Keratinocyte (primary cell): ENCODE measurements around the gene LTB4R2. TPM values are rescaled to one million over a fixed set of nuclear protein-coding genes. Genes with fewer than 3 reads are reported as not detected.

Source experiments
- DNase-seq: peaks from one replicate; pipeline ENCODE4 v3.0.0-alpha.2; 2011; ENCODE audit warnings: low read depth, missing footprints, low spot score
- FAIRE-seq: peaks from 2 replicates; lab custom pipeline; 2011; peaks lifted over from hg19 to GRCh38; lab: Jason Lieb, UNC
- H2AFZ ChIP-seq: 2 replicates; pipeline ENCODE4 v1.6.0; 2012; ENCODE audit warnings: low read length, control low read depth, inconsistent platforms; ENCODE audit not compliant: control insufficient read depth
- H3K27ac ChIP-seq: 2 replicates; pipeline ENCODE4 v1.5.1; 2011; ENCODE audit warnings: low read length; ENCODE audit not compliant: control insufficient read depth, insufficient read depth
- H3K27me3 ChIP-seq: 3 replicates; pipeline ENCODE4 v1.6.0; 2011; ENCODE audit warnings: low read length; ENCODE audit not compliant: control insufficient read depth, insufficient read depth; ENCODE audit errors: extremely low read depth
- H3K36me3 ChIP-seq, 2 experiments: 2 replicates in 1 of 2; 3 replicates in 1 of 2; pipeline ENCODE4 v1.5.1; 2011; ENCODE audit warnings: low read length in 2 of 2, mild to moderate bottlenecking in 1 of 2; ENCODE audit not compliant: control insufficient read depth in 2 of 2, insufficient read depth in 2 of 2; ENCODE audit errors: extremely low read depth in 1 of 2
- H3K4me1 ChIP-seq: 3 replicates; pipeline ENCODE4 v1.5.1; 2011; ENCODE audit warnings: low read length; ENCODE audit not compliant: control insufficient read depth, insufficient read depth; ENCODE audit errors: extremely low read depth
- H3K4me2 ChIP-seq: 3 replicates; pipeline ENCODE4 v1.6.0; 2011; ENCODE audit warnings: low read depth, low read length; ENCODE audit not compliant: control insufficient read depth, insufficient read depth; ENCODE audit errors: extremely low read depth
- H3K4me3 ChIP-seq, 3 experiments: fragments of 200-600 bp in 1 of 3; sonication (generic) in 1 of 3; 2 replicates in 2 of 3; 3 replicates in 1 of 3; pipeline ENCODE4 v1.5.1; 2011 to 2016; ENCODE audit warnings: low read length in 3 of 3, mild to moderate bottlenecking in 3 of 3, control low read depth in 2 of 3, inconsistent platforms in 1 of 3, low read depth in 1 of 3, mixed read lengths in 1 of 3, mixed run types in 1 of 3, moderate library complexity in 1 of 3; ENCODE audit not compliant: control insufficient read depth in 2 of 3, insufficient read depth in 2 of 3; ENCODE audit errors: extremely low read depth in 1 of 3
- H3K79me2 ChIP-seq: 2 replicates; pipeline ENCODE4 v1.6.0; 2012; ENCODE audit warnings: low read length; ENCODE audit not compliant: control insufficient read depth, insufficient read depth
- H3K9ac ChIP-seq: 3 replicates; pipeline ENCODE4 v1.6.0; 2011; ENCODE audit warnings: low read length; ENCODE audit not compliant: control insufficient read depth, insufficient read depth; ENCODE audit errors: extremely low read depth
- H3K9me1 ChIP-seq: 3 replicates; pipeline ENCODE4 v1.6.0; 2011; ENCODE audit warnings: low read length; ENCODE audit not compliant: control insufficient read depth, insufficient read depth; ENCODE audit errors: extremely low read depth
- H3K9me3 ChIP-seq: 2 replicates; pipeline ENCODE4 v1.5.1; 2012; ENCODE audit warnings: low read depth, low read length; ENCODE audit not compliant: control insufficient read depth
- H4K20me1 ChIP-seq: 3 replicates; pipeline ENCODE4 v1.6.0; 2011; ENCODE audit warnings: low read length; ENCODE audit not compliant: control insufficient read depth, insufficient read depth; ENCODE audit errors: extremely low read depth
- EZH2 ChIP-seq: IDR thresholded peaks from one replicate; pipeline ENCODE4 v1.6.1; 2012; ENCODE audit warnings: inconsistent platforms, mild to moderate bottlenecking, low read length, moderate library complexity
- dilution Hi-C: fragments of 300-500 bp; cut with MboI; formaldehyde crosslinking; loops from one replicate; pipeline ENCODE4 v1.7.0; 2020; ENCODE audit warnings: low sequenced_read_pairs; ENCODE audit not compliant: extremely low pct_ligation_motif_present
- polyA plus RNA-seq, 5 experiments: library from polyadenylated mRNA; depleted of rRNA in 3 of 5; stranded (reverse) in 3 of 5; stranded (forward) in 1 of 5; unstranded in 1 of 5; fragments of >200 nt; gene quantifications; 1 replicate in 1 of 5; 2 replicates in 3 of 5; 3 replicates in 1 of 5; pipeline versions ENCODE4 v1.2.1 to v1.2.3, GENCODE V29; 2011 to 2012; ENCODE audit warnings: missing spikeins in 2 of 5, low read depth in 1 of 5, low replicate concordance in 1 of 5
- TF ChIP-seq, protein P1 (sequence below), 3 experiments: IDR thresholded peaks in 1 of 3; conservative IDR thresholded peaks in 1 of 3; optimal IDR thresholded peaks in 1 of 3; 2 replicates in 2 of 3; 3 replicates in 1 of 3; pipeline versions ENCODE3 to v1.5.1; 2011; ENCODE audit warnings: low read length in 3 of 3, mild to moderate bottlenecking in 3 of 3, moderate library complexity in 2 of 3, control low read depth in 1 of 3, inconsistent platforms in 1 of 3; ENCODE audit not compliant: insufficient read depth in 2 of 3; ENCODE audit errors: extremely low read depth in 1 of 3

Gene LTB4R2
- polyA plus RNA-seq, 1 donor (not counting 4 experiments of a cell fraction or from before 2014, with no cell fraction given): 7.9 TPM

DNA sequence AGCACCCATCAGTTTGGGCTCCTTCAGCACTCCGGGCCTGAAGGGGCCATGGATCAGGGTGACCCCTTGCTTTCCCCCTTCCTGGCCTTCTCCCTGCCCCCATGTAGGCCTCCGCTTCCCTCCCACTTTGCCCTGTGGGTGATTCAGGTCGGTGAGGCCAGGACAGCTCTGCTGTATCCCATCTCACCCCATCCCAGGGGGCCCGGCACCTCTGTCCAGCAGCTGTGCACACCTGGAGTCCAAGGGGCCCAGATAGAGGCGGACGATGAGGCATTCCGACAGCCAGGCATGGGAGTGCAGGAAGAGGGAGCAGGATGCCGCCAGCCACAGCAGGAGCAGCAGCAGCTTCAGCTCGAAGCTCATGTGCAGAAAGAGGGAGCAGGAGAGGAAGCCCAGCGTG lies 12.7 kb downstream of the LTB4R2 start:
- Histone ChIP-seq H3K9me1 (no peaks in the 10 kb centered on the region), H3K27me3 (peaks cover 3% of the 10 kb centered on the region), H3K4me2 (no peak overlapping the region), H3K4me3 (no peak overlapping the region), H3K36me3 (no peaks in the 10 kb centered on the region), H3K4me1 (peaks cover under 1% of the 10 kb centered on the region), H3K79me2 (no peaks in the 10 kb centered on the region), H3K9me3 (no peaks in the 10 kb centered on the region), H3K9ac (no peak overlapping the region), H3K27ac (no peak overlapping the region), H4K20me1 (no peaks in the 10 kb centered on the region), H2AFZ (no peak overlapping the region)
- DNase-seq (no peak), FAIRE-seq (no peak)
- dilution Hi-C loops: no loop called here
- TF ChIP-seq, protein P1, sequence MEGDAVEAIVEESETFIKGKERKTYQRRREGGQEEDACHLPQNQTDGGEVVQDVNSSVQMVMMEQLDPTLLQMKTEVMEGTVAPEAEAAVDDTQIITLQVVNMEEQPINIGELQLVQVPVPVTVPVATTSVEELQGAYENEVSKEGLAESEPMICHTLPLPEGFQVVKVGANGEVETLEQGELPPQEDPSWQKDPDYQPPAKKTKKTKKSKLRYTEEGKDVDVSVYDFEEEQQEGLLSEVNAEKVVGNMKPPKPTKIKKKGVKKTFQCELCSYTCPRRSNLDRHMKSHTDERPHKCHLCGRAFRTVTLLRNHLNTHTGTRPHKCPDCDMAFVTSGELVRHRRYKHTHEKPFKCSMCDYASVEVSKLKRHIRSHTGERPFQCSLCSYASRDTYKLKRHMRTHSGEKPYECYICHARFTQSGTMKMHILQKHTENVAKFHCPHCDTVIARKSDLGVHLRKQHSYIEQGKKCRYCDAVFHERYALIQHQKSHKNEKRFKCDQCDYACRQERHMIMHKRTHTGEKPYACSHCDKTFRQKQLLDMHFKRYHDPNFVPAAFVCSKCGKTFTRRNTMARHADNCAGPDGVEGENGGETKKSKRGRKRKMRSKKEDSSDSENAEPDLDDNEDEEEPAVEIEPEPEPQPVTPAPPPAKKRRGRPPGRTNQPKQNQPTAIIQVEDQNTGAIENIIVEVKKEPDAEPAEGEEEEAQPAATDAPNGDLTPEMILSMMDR (optimal IDR thresholded peaks at IDR 0.05 in 1 of 3, IDR thresholded peaks at IDR 0.05 in 1 of 3, conservative IDR thresholded peaks at IDR 0.05 in 1 of 3; ENCODE audit: extremely low read depth in 1 of 3, insufficient read depth in 2 of 3, low read length in 3 of 3): no peak
- TF ChIP-seq EZH2: no peak

DNA sequence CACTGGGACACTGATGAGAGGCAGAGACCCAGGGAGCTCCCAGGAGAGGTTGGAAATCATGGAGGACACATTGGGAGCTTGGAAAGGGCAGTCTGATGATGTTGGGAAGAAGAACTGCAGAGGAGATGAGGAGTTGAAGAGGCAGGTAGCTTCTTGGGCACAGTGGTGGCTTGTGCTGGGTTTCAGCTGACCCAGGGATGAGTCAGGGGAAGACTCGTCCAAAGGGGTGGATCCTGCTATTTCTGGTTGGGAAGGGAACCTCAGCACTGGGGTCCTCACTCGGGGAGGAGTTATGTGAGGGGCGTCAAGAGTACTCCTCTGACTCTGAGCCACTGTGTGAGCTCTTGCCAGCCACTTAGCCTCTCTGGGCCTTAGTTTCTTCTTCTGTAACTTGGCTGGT lies 13.4 kb downstream of the LTB4R2 start:
- DNase-seq (no peak), FAIRE-seq (no peak)

More for the DNA sequence above, 13.4 kb downstream of the LTB4R2 start:
- no peak overlapping the region for H2AFZ ChIP-seq
- no peaks in the 10 kb centered on the region for H4K20me1 ChIP-seq
- no peak overlapping the region for H3K4me3 ChIP-seq
- no peaks in the 10 kb centered on the region for H3K36me3 ChIP-seq
- H3K4me1 ChIP-seq: no peaks in the 10 kb centered on the region
- TF ChIP-seq EZH2: no peak
- TF ChIP-seq, protein P1 (optimal IDR thresholded peaks at IDR 0.05 in 1 of 3, IDR thresholded peaks at IDR 0.05 in 1 of 3, conservative IDR thresholded peaks at IDR 0.05 in 1 of 3; ENCODE audit: extremely low read depth in 1 of 3, insufficient read depth in 2 of 3, low read length in 3 of 3): no peak
- no peak overlapping the region for H3K9ac ChIP-seq
- peaks cover 3% of the 10 kb centered on the region for H3K27me3 ChIP-seq
- dilution Hi-C loops: no loop called here
- H3K9me1 ChIP-seq: no peaks in the 10 kb centered on the region
- no peaks in the 10 kb centered on the region for H3K9me3 ChIP-seq
- no peak overlapping the region for H3K27ac ChIP-seq
- H3K79me2 ChIP-seq: no peaks in the 10 kb centered on the region
- no peak overlapping the region for H3K4me2 ChIP-seq
